ENCODE data around the gene NEUROD4. TPM values are rescaled to one million over a fixed set of nuclear protein-coding genes. Genes with fewer than 3 reads are reported as not detected.
A peak's percentile ranks its signal among the peaks of the same experiment; 100 is the strongest.

Gene NEUROD4
- total RNA-seq, 2 experiments from 2014 or later: not detected

DNA sequence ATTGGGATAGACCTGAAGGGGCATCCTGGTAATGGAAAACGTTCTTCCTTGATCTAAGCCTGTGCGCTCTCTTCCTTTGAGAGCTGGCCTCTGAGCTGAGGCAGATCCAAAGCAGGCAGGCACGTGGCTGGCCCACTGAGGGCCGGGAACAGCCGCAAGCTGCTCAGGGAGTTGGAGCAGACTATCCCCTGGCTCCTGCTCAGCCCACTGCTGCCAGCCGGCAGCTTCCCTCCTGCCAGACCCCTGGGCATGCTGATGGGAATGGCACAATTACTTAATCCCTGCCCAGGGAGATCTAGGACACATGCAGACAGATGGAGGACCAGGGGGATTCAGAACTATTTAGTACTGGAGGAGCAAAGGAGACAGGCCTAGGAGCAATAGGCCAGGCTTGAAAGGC is 14.4 kb downstream of the NEUROD4 start:
- H3K27ac Mint-ChIP-seq: no peak overlapping the region
- no peak for DNase-seq
- no peaks in the 10 kb centered on the region for H3K9me3 Mint-ChIP-seq
- H3K36me3 Mint-ChIP-seq: no peaks in the 10 kb centered on the region
- H3K27me3 Mint-ChIP-seq: no peaks in the 10 kb centered on the region
- no peak overlapping the region for H3K4me3 Mint-ChIP-seq
- peaks cover 37% of the 10 kb centered on the region for H3K4me1 Mint-ChIP-seq

DNA sequence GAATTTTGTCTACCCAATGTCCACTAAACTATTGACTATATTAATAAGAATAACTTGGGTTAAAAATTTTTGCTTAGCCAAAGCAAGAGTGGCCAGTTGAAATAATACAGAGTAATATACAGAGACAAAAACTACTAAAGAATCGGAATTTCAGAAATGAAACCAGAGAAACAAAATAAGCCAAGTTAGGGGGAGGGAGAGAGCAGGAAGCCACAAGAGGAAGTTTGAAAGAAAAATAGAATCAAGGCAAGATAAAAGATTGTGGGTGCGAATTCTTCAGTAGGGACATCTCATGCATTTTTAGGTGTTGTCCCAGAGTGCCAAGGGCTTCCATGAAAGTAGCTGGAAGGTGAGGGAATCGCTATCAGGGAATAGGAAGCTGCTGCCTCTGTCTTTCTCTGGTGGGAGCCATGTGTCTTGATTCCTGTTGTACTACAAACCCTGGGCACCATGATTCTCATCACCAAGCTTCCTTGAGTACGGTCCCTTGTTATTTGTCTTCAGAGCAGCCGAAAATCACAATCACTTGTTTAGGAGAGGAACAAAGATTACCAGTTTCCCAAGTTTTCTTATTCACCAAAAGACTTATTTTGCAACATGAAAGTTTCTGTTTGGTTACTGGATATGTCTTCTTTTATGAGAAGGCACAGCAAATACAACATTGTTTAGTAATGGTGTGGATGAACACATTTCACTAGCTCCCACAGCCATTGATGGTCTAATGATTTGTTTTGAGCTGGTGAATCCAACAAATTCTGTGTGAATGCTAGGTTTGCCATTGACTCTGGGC is 16.7 kb downstream of the NEUROD4 start:
- H3K36me3 Mint-ChIP-seq: no peaks in the 10 kb centered on the region

DNA sequence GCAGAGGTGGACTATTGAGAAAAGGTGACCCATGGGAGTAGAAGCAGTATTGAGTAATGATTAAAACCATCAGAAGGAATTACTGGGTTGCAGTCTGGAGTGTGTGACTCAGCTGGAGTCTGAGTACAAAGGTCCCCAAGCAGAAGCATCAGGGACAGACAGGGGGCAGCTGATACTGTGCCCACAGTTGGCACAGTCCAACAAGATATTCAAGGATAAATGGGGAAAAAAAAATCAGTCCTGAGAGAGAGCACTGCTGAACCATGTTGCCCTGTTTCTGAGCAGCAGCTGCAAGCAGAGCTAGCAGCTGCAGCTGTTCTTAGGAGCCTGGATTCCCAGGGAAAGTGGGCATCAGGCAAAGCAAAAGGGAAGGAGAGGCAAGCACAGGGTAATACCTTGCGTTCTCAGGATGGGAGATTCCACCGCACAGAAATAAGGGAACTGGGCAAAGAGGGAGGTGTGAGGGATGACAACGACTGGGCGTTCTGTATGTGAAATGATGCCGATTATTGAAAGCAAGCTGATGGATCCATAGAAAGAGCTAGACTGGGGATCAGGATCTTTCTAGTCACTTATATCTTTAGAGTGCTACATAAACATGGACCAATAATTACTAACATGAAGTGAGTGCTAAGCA is 17.7 kb downstream of the NEUROD4 start:
- no peak for DNase-seq
- Mint-ChIP-seq H3K4me1 (peaks cover 40% of the 10 kb centered on the region), H3K9me3 (no peaks in the 10 kb centered on the region), H3K27me3 (no peaks in the 10 kb centered on the region), H3K4me3 (no peak overlapping the region), H3K27ac (no peak overlapping the region), H3K36me3 (no peaks in the 10 kb centered on the region)

More for the DNA sequence above, 16.7 kb downstream of the NEUROD4 start:
- DNase-seq: no peak
- no peaks in the 10 kb centered on the region for H3K27me3 Mint-ChIP-seq
- H3K4me1 Mint-ChIP-seq: peaks cover 40% of the 10 kb centered on the region
- H3K4me3 Mint-ChIP-seq: peak overlapping the region; percentile 29
- no peaks in the 10 kb centered on the region for H3K9me3 Mint-ChIP-seq
- H3K27ac Mint-ChIP-seq: peak overlapping the region; percentile 4

DNA sequence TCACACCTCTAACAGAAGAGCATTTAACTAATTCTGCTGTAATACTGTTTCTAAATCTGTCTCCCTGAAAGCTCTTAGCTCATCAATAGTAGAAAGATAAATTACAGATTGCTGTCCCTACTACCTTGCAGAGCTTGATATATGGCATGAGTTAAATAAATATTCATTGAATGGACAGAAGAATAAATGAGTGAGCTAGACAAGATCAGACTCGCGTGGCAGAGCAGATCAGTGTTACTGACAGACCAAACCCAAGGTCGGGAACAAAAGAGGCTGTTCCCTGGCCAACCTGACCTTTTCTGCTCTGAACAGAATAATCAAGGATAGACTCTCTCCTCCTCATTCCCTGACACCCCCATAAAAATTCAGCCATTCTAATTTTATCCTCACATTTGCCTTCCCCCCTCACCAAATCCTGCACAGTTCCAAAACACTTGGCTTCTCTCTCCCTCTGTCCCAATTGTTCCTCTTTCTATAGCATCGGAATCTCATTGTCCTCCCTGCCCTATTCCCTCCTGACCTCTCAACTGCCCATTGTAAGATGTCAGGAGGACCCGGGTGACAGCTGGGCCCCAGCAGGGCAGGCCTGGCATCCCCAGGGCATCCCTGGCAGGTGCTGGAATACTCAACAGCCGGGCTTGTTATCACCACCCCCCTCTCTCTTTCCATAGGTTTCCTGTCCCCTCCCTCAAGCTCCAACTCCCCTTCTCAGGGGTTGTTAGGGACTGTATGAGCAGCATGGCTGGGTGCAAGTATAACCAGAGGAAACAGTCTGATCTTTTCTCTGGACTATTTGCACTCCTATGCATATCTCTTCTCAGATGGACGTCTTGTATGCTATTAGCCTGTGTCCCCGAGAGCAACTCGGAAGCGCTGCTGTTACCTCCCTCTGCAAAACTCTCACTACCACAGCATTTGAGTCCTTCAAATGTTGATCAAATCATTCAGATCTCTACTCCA is 19.9 kb downstream of the NEUROD4 start:
- peaks cover 39% of the 10 kb centered on the region for H3K4me1 Mint-ChIP-seq

DNA sequence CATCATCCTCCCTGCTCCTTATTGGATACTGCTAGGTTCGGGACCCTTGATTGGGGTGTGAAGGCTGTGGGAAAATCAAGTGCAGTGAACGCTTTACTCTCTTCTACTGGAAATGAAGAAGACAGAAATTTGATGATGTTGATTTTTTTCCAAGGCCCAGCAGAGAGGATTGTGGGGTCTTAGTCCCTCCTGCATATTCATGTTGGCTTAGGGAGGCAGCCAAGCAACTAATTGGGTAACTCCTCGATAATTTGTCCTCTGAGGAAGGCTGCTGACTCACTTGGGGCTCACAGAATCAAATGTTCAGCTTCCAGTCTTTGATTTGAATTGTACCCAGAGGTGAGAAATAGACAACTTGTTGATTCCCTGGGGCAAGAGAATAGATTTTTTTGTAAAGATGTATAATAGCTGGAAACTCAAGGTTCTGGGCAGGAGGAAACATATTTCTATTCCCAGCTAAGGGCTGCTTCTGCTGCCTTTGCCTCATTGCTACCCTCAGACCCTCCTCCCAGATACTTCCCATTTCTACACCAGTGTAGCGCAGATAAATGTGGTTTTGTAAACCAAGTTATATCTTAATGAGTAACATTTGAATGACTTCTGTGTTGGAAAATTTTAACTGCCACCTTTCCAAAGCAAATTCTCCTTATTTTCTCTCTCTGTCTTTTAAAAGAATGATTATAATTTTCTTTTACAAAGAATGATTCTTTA is 21.7 kb downstream of the NEUROD4 start:
- Mint-ChIP-seq H3K9me3 (no peaks in the 10 kb centered on the region), H3K4me3 (no peak overlapping the region), H3K36me3 (no peaks in the 10 kb centered on the region), H3K27me3 (no peaks in the 10 kb centered on the region), H3K27ac (no peak overlapping the region), H3K4me1 (peaks cover 24% of the 10 kb centered on the region)
- no peak for DNase-seq

More for the DNA sequence above, 19.9 kb downstream of the NEUROD4 start:
- DNase-seq: no peak
- Mint-ChIP-seq H3K4me3 (no peak overlapping the region), H3K27me3 (no peaks in the 10 kb centered on the region), H3K27ac (no peak overlapping the region), H3K9me3 (no peaks in the 10 kb centered on the region), H3K36me3 (no peaks in the 10 kb centered on the region)

DNA sequence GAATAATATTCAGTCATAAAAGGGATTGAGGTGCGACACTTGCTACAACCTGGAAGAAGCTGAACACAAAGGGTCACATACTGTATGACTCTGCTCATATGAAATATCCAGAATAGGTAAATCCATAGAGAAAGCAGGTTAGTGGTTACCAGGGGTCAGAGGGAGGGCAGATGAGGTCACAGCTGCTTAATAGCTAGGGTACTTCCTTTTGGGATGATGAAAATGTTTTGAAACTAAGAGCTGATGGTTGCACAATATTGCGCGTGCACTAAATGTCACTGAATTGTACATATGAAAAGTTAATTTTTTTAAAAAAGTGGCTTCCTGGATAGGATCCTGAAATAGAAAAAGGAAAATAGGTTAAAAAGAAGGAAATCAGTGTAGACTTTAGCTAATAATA is 23.8 kb downstream of the NEUROD4 start:
- no peaks in the 10 kb centered on the region for H3K36me3 Mint-ChIP-seq
- H3K9me3 Mint-ChIP-seq: no peaks in the 10 kb centered on the region
- peaks cover 9% of the 10 kb centered on the region for H3K4me1 Mint-ChIP-seq
- no peak for DNase-seq
- H3K27me3 Mint-ChIP-seq: no peaks in the 10 kb centered on the region
- no peak overlapping the region for H3K4me3 Mint-ChIP-seq
- H3K27ac Mint-ChIP-seq: no peak overlapping the region

DNA sequence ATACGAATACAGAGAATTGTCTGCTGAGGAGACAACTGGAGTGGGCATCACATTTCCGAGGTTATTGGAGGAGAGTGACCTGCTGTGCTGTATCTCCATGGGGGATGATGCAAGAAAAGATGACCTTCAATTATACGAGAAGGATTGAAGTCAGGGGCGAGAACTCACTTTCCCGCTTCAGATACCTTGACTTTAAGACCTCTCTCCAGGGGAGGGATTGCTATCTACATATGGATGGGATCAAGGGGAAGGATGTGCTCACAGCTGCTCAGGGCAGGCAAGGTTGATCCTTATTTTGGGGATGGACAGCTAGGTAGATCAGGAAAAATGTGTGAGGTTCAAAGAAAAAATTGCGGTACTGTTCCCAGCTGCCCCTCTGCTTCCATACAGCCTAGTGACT is 24.4 kb downstream of the NEUROD4 start:
- Mint-ChIP-seq H3K9me3 (no peaks in the 10 kb centered on the region), H3K4me3 (no peak overlapping the region), H3K4me1 (peaks cover 6% of the 10 kb centered on the region), H3K27ac (no peak overlapping the region), H3K36me3 (no peaks in the 10 kb centered on the region), H3K27me3 (no peaks in the 10 kb centered on the region)
- DNase-seq: no peak

DNA sequence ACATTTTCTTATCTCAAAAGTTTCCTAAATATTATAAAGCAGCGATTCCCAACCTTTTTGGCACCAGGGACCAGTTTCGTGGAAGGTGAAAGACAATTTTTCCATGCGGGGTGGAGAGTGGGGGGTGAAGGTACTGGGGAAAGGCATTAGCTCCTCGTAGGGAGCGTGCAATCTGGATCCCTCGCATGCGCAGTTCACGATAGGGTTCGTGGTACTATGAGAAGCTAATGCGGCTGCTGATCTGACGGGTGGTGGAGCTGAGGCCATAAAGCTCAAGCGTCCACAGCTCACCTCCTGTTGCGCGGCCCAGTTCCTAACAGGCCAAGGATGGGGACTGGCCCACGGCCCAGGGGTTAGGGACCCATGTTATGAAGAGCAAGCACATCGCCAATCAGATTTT is 29.9 kb downstream of the NEUROD4 start:
- no peaks in the 10 kb centered on the region for H3K9me3 Mint-ChIP-seq
- no peak for DNase-seq
- no peak overlapping the region for H3K27ac Mint-ChIP-seq
- no peaks in the 10 kb centered on the region for H3K27me3 Mint-ChIP-seq
- H3K4me1 Mint-ChIP-seq: no peaks in the 10 kb centered on the region
- no peak overlapping the region for H3K4me3 Mint-ChIP-seq
- no peaks in the 10 kb centered on the region for H3K36me3 Mint-ChIP-seq

DNA sequence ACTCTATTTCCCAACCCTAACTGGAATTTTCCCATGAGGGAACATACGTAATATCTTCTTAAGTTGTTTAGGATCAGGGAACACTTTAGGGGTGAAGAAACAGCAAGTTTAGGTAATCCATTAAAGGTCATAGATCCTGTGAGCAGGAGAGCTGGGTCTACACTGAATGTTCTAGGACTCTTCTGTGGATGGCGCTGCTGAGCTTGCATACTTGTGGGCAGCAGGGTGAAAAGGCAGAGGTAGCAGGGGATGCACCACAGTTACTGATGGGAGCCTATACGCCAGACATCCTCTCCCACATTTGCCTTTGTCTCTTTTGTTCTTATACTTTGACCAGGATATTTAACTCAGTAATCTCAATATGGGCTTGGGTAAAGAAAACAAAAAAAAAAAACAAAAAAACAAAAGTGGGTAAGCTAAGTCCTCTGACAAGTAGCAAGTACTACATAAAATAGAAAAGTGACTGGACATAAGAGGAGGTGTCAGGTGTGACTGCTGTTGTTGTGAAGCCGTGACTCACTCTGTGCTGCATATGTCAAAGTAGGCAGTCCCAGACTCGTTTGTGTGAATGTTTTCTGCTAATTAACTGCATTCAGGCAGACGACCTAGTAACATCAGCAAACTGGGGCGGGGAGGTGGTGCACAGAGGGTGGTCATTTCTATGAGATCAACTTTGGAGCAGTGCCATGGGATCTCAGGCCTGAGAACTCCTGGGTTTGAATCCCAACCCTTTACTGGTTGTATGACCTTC is 31.6 kb downstream of the NEUROD4 start:
- Mint-ChIP-seq H3K4me1 (no peaks in the 10 kb centered on the region), H3K9me3 (no peaks in the 10 kb centered on the region), H3K27ac (no peak overlapping the region), H3K27me3 (no peaks in the 10 kb centered on the region), H3K4me3 (no peak overlapping the region), H3K36me3 (no peaks in the 10 kb centered on the region)
- DNase-seq: no peak

DNA sequence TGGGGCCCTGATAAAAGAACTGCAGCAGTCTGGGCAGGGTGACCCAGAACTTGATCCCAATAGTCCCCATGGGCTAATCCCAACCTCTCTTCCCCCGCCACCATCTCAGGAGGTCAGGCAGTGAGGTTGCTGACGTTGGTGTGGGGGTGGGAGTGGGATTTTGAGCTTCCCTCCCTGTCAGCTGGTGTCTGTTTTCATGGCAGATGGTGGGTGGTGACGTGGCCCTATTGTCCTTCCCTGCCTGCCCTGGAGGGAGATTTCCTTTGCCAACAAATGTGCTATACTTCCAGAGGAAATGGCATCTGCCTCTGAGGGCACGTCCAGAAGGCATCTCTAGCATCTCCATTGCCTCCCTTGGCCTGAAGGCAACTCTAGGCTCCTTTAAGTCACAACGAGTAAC is 37.7 kb downstream of the NEUROD4 start:
- Mint-ChIP-seq H3K36me3 (no peaks in the 10 kb centered on the region), H3K4me3 (no peak overlapping the region), H3K27ac (no peak overlapping the region), H3K4me1 (peaks cover 11% of the 10 kb centered on the region), H3K9me3 (no peaks in the 10 kb centered on the region), H3K27me3 (no peaks in the 10 kb centered on the region)
- DNase-seq: no peak

DNA sequence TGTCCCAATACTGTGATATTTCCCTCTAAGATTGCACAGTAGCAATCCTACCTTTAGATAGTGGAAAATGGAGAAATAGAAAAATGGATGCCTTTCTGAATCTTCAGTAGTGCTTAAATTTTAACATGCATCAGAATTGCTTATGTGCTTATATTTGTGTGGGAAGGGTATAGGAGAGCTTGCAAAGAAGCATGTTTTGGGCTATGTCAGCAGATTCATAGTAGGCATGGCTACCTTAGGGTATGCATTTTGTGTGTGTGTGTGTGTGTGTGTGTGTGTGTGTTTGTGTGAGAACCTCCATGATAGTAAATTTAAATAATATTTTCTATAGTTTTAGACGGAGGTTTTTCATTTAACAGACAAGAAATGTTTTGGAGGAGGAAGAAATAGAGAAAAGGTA is 38.3 kb downstream of the NEUROD4 start:
- Mint-ChIP-seq H3K27ac (no peak overlapping the region), H3K36me3 (no peaks in the 10 kb centered on the region), H3K27me3 (no peaks in the 10 kb centered on the region), H3K4me1 (peaks cover 11% of the 10 kb centered on the region), H3K9me3 (no peaks in the 10 kb centered on the region), H3K4me3 (no peak overlapping the region)
- DNase-seq: no peak

DNA sequence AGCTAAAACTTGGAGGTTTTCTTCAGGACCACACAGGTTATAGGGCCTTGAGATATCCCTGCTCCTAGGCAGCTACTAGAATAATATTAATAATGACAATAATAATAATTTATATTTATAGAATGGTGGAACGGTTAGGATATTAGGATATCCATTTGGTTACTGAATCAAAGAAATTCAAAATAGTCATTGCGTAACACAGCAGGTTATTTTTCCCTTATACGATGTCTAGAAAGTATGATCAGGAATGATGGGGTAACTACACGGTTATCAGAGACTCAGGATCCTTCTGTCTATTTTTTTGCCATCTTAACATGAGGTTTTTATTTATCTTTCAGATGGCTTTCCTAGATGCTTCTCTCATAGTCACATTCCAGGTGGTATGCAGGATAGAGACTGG is 39.0 kb downstream of the NEUROD4 start:
- no peak for DNase-seq
- Mint-ChIP-seq H3K4me3 (no peak overlapping the region), H3K27ac (no peak overlapping the region), H3K27me3 (no peaks in the 10 kb centered on the region), H3K36me3 (no peaks in the 10 kb centered on the region), H3K9me3 (no peaks in the 10 kb centered on the region), H3K4me1 (peaks cover 11% of the 10 kb centered on the region)

DNA sequence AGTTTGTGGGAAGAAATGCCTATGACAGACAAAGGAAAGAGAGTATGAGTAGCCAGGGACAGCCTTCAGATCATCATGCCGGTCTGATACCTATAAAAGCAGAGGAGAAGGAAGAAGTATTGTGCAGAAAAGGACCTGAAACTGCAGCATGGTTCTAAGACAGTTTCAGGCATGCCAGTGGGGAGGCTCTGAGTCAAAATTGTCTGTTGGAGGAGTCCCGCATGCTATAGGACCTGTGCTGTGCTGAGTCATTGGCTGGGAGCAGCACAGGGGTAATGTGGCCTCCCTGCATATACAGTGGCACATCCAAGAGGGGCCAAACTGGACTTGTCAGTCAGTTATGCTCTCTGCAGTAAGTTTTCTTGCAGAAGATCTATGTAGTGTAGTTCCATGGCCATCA is 40.7 kb downstream of the NEUROD4 start:
- Mint-ChIP-seq H3K36me3 (no peaks in the 10 kb centered on the region), H3K27ac (no peak overlapping the region), H3K27me3 (no peaks in the 10 kb centered on the region), H3K4me1 (peaks cover 11% of the 10 kb centered on the region), H3K9me3 (no peaks in the 10 kb centered on the region), H3K4me3 (no peak overlapping the region)
- peak; percentile 38 for DNase-seq

DNA sequence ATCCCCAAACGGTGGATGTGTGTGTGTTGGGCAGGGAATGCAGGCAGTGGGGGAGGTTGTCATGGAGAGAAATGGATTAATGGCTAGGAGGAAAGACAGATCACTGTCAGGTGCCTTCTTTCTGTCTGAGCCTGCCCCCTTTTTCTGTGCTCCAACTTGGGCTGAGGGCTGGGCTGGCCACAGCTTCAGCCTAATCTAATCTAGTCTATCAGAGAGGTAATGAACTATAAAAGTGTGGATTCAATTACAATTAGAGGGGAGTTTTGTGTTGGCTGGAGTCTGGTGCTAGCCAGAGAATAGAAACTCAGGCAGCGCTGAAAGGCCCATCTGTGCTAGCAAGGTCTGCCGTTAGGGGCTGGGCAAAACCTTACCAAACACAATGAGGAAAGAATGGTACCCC is 41.2 kb downstream of the NEUROD4 start:
- no peak overlapping the region for H3K4me3 Mint-ChIP-seq
- H3K27ac Mint-ChIP-seq: peak overlapping the region; percentile 46
- peaks cover 11% of the 10 kb centered on the region for H3K4me1 Mint-ChIP-seq
- no peaks in the 10 kb centered on the region for H3K36me3 Mint-ChIP-seq
- H3K27me3 Mint-ChIP-seq: no peaks in the 10 kb centered on the region
- no peaks in the 10 kb centered on the region for H3K9me3 Mint-ChIP-seq
- DNase-seq: no peak

Data from activated naive CD8-positive, alpha-beta T cell treated with anti-CD3 and anti-CD28 coated beads for 36 hours (primary cell).